HG03342 (cell line): ENCODE data around the gene TBCE.
"Not testable (repeated sequence)": the region's sequence is repeated elsewhere in the genome, so short reads cannot be mapped to it uniquely, and the experiment has no call there.

Source experiments
- ATAC-seq: cut with Tn5 transposase; IDR thresholded peaks from one replicate; pipeline ENCODE4 v1.9.1; 2021; ENCODE audit warnings: mild to moderate bottlenecking, moderate library complexity; ENCODE audit not compliant: unreplicated experiment

The TBCE gene

DNA sequence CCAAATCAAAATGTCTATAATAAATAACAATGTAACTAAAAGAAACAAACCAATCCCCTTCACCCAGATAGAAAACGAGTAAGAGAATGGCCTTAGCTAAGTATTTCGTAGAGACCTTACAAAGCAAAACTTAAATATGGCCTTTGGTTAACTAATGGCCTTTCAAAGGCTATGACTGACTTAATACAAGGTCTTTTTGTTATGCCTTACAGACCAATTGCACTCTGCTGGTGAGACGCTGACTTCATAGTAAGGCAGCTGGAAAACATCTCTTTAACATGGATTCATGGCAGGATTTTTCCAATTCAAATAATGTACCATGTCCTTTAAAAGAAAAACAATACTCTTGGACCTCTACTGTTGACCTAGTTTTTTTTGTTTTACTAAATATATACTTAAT, 15.8 kb upstream of the TBCE start:
- no peak for ATAC-seq

- no peak for ATAC-seq
These were observed 15.3 kb upstream of the TBCE start for GRCh38 chr1:235351898-235352297.

DNA sequence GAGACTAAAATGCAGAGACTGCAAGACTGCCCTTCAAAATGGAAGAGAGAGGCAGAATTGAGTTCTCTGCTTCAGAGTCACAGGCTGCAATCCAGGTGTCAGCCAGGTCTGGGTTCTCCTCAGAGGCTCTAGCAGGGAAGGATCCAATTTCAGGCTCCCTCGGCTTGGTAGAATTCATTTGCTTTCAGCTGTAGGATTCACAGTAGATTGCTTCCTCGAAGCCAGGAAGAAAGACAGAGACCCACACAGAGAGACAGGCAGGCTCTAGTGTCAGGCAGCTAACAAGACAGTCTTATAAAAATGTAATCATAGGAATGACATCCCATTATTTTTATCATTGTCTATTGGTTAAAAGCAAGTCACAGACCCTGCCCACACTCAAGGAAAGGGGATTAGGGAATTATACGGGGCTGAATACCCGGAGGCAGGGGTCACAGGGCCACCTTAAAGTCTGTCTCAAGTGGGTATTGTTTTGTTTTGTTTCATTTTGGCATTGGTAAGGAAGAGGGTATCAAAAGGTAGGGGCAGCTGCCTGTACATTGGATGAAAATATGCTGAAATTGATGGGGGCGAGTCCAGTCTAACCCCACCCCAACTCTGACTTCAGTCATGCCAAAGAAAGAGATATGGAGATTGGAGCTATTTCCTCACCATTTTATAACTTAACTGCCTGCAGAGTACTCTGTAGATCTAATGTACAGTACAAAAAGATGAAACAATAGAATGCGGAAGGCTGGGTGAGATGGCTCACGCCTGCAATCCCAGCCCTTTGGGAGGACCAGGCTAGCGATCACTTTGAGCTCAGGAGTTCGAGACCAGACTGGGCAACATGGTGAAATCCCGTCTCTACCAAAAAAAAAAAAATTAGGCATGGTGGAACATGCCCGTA, 9.5 kb upstream of the TBCE start:
- ATAC-seq: no peak

DNA sequence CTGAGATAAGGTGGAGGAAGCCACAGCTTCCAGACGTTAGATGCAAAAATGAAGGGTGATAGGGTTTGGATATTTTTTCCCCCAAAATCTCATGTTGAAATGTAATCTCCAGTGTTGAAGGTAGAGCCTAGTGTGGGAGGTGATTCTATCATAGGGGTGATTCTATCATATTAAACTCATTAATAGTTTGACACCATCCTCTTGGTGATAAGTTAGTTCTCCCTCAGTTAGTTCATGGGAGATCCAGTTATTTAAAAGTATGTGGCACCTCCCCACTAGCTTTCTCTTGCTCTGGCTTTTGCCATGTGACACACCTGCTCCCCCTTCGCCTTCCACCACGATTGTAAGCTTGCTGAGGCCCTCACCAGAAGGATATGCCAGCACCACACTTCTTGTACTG, 8.3 kb upstream of the TBCE start:
- ATAC-seq: no peak

GRCh38 chr1:235364189-235364588, 3.0 kb upstream of the TBCE start:
- not testable (repeated sequence) for ATAC-seq

DNA sequence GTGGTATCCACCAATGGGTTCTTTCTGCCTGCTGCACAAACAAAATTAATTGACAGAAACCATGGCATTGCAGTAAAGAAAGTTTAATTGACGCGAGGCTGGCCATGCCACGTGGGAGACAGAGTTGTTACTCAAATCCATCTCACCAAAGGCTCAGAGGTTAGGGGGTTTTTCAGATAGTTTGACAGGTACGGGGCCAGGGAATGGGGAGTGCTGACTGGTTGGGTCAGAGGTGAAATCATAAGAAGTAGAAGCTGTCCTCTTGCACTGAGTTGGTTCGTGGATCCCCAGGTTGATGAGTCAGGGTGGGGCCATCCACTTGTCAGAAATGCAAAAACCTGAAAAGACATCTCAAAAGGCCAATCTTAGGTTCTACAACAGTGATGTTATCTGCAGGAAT, 941 bp upstream of the TBCE start:
- ATAC-seq: no peak

DNA sequence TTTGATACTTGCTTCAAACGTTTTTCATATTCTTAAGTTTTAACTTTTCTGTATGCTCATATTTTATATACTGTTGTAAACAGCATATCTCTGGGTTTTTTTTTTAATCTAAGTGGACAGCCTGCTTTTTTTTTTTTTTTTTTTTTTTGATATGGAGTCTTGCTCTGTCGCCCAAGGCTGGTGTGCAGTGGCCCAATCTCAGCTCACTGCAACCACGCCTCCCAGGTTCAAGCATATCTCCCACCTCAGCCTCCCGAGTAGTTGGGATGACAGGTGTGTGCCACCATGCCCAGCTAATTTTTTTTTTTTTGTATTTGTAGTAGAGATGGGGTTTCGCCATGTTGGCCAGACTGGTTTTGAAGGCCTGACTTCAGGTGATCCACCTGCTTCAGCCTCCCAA, 1.2 kb downstream of the TBCE start:
- ATAC-seq: no peak

GRCh38 chr1:235369802-235370201, 2.6 kb downstream of the TBCE start:
- ATAC-seq: no peak

DNA sequence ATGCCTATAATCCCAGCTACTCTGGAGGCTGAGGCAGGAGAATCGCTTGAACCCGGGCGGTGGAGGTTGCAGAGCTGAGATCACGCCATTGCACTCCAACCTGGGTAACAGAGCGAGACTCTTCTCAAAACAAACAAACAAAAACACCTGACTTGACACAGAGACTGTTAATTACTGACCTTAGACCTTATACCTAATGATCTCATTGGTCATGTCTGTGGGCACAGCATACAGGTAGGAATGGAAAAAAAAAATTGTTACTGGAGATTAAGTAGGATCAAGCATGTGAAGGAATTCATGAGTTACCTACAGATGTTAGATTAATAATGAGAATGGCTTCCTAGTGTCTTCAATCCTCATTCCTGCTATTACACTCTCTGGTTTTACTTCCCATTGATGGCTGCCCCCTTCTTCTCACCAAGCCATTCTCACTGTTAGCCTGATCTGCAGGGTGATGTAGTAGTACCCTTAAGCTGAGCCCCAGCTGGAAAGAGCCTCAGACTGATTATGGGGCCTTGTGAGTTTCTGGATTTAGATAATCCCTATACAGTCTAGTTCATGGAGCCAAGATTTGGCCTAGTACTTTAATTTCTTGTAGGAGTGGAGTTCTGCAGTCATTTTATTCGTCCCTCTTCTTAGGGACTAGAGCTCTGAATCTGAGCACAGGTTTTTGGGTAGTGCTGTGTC, 8.8 kb downstream of the TBCE start:
- no peak for ATAC-seq

DNA sequence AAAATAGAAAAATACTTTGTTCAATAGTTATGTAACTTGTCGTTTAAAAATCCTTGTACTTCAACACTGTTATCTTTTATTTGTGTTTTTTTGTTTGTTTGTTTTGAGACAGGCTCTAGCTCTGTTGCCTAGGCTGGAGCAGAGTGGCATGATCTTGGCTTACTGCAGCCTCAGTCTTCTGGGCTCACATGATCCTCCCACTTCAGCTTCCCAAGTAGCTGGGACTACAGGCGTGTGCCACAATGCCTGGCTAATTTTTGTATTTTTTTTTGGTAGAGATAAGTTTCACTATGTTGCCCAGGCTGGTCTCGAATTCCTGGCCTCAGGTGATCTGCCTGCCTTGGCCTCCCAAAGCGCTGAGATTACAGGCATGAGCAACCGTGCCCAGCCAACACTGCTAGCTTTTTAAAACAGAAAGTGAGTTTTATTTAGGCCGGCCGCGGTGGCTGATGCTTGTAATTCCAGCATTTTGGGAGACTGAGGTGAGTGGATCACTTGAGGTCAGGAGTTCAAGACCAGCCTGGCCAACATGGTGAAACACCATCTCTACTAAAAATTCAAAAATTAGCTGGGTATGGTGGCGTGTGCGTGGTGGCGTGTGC, 11.0 kb downstream of the TBCE start:
- ATAC-seq: not testable (repeated sequence)

DNA sequence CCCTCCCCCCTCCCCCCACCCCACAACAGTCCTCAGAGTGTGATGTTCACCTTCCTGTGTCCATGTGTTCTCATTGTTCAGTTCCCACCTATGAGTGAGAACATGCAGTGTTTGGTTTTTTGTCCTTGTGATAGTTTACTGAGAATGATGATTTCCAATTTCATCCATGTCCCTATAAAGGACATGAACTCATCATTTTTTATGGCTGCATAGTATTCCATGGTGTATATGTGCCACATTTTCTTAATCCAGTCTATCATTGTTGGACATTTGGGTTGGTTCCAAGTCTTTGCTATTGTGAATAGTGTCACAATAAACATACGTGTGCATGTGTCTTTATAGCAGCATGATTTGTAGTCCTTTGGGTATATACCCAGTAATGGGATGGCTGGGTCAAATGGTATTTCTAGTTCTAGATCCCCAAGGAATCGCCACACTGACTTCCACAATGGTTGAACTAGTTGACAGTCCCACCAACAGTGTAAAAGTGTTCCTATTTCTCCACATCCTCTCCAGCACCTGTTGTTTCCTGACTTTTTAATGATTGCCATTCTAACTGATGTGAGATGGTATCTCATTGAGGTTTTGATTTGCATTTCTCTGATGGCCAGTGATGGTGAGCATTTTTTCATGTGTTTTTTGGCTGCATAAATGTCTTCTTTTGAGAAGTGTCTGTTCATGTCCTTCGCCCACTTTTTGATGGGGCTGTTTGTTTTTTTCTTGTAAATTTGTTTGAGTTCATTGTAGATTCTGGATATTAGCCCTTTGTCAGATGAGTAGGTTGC, 14.9 kb downstream of the TBCE start:
- not testable (repeated sequence) for ATAC-seq

GRCh38 chr1:235385633-235386032, 18.4 kb downstream of the TBCE start:
- not testable (repeated sequence) for ATAC-seq

- ATAC-seq: no peak
These were observed 24.6 kb downstream of the TBCE start for GRCh38 chr1:235391874-235392273.

- no peak for ATAC-seq
These were observed 30.5 kb downstream of the TBCE start for GRCh38 chr1:235397733-235398132.

GRCh38 chr1:235399661-235400060, 32.4 kb downstream of the TBCE start:
- no peak for ATAC-seq

DNA sequence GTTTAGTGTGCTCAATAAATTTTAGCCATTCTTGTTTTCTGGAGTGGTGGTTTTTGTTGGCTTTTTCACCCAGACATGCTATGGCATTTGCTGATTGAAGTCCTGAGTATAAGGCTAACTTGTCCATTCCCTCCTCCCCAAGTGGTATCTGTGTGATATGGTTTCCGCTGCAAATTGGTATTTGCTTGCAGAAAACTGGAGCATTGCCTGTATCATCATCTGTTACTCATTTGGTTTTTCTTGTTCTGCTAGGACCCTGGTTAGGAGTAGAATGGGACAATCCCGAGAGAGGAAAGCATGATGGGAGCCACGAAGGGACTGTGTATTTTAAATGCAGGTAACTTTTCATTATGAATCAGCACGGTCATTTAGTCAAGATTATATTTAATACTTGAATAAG, 34.0 kb downstream of the TBCE start:
- ATAC-seq: no peak

DNA sequence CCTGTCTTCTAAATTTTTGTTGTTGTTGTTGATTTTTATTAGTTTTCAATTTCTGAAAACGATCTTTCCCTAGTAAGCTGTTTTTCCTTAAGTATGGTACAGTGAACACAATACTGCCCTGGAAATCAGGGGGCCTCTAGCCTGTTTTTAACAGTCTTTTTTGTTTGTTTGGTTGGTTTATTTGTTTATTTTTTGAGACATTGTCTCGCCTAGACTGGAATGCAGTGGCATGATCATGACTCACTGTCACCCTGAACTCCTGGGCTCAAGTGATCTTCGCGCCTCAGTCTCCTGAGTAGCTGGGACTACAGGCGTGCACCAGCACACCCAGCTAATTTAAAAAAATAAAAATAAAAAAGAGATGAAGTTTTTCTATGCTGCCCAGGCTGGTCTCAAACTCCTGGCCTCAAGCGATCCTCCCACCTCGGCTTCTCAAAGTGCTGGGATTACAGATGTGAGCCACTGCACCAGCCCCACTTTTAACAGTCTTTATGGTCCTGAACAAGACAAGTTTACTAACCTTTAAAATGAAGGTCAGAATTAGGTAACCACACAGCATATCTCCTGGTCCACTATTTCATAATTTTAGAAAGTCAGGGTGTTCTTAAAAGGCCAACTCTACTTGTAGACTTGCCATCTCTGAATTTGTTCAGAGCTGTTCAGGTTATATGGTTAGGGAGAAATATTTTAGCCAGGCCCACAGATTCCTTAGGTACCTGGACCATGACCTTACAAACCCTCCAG, 35.4 kb downstream of the TBCE start:
- no peak for ATAC-seq

- ATAC-seq: no peak
These were observed 36.4 kb downstream of the TBCE start for GRCh38 chr1:235403593-235403992.

DNA sequence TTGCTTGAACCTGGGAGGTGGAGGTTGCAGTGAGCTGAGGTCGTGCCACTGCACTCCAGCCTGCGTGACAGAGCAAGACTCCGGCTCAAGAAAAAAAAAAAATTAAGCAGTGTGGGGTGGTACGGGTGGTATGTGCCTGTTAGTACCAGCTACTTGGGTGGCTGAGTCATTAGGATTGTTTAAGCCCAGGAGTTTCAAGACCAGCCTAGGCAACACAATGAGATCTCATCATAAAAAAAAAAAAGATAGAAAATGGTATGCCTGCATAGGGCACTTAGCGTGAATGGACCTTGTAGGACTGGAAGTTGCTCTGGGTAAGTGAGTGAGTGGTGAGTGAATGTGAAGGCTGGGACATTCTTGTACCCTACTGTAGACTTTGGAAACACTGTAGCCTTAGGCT, 37.0 kb downstream of the TBCE start:
- no peak for ATAC-seq

- ATAC-seq: no peak
These were observed 40.2 kb downstream of the TBCE start for GRCh38 chr1:235407419-235407818.
